ENCODE measurements around the gene NSG1.

- TF ChIP-seq CTCF (conservative IDR thresholded peaks at IDR 0.05; ENCODE audit: low read length) (no peak), EZH2phosphoT487 (IDR thresholded peaks at IDR 0.05; ENCODE audit: borderline replicate concordance) (no peak)
These were observed 26.4 kb downstream of the NSG1 start for GRCh38 chr4:4413373-4413725.
